HepG2 (cell line): Measurements from ENCODE around the gene SLC16A1.

Experiments
- ISX ChIP-seq: sonication (generic); formaldehyde crosslinking; conservative IDR thresholded peaks from 2 replicates; pipeline ENCODE4 v1.5.0; 2020; ENCODE audit warnings: missing genetic modification reagents
- KAT8 ChIP-seq: IDR thresholded peaks from 2 replicates; pipeline ENCODE4 v1.6.1; 2016; ENCODE audit warnings: missing genetic modification reagents, missing compliant biosample characterization
- MAX ChIP-seq: IDR thresholded peaks from 2 replicates; pipeline ENCODE4 v1.6.1; 2012; ENCODE audit warnings: inconsistent platforms
- NPAS2 ChIP-seq: sonication (generic); formaldehyde crosslinking; IDR thresholded peaks from 2 replicates; pipeline ENCODE4 v1.8.0; 2022; ENCODE audit warnings: mild to moderate bottlenecking, missing genetic modification reagents, borderline replicate concordance
- ZBTB40 ChIP-seq, 2 experiments: fragments of 450-650 bp in 1 of 2; sonication (generic) in 1 of 2; formaldehyde crosslinking in 1 of 2; IDR thresholded peaks; 2 replicates each; pipeline versions ENCODE4 v1.6.1 to v1.8.0; 2016 to 2022; ENCODE audit warnings: antibody characterized with exemption in 1 of 2, mild to moderate bottlenecking in 1 of 2, missing genetic modification reagents in 1 of 2
- TF ChIP-seq, protein P1 (sequence below), 2 experiments: IDR thresholded peaks; 2 replicates each; pipeline ENCODE4 v1.6.1; 2011 to 2012; ENCODE audit warnings: low read length in 2 of 2, borderline replicate concordance in 1 of 2, low read depth in 1 of 2, mild to moderate bottlenecking in 1 of 2, moderate library complexity in 1 of 2

DNA sequence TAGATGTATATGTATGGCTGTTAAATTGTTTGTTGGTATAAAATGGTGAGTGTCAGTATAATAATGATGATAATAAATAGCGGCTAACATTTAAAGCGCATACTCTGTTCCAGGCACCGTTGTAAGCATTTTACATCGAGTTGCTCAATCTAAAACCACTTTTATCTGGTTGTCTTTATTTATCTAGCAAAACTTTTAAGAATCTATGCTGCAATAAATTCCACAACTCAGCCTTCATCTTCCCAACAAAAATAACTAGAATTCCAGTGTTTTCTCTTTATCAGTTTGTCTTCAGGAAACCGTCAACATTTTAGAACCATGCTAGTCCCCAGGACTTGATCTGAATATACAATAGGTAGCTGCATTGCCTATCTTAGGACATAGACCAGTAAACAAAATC is 19.3 kb upstream of the SLC16A1 start:
- TF ChIP-seq MAX = no peak
- no peak for TF ChIP-seq KAT8
- no peak for TF ChIP-seq ZBTB40 (IDR thresholded peaks at IDR 0.05)
- no peak for TF ChIP-seq ZBTB40 (CRISPR knock-in tag; IDR thresholded peaks at IDR 0.05)
- no peak for TF ChIP-seq NPAS2 (CRISPR knock-in tag)
- TF ChIP-seq, protein P1, sequence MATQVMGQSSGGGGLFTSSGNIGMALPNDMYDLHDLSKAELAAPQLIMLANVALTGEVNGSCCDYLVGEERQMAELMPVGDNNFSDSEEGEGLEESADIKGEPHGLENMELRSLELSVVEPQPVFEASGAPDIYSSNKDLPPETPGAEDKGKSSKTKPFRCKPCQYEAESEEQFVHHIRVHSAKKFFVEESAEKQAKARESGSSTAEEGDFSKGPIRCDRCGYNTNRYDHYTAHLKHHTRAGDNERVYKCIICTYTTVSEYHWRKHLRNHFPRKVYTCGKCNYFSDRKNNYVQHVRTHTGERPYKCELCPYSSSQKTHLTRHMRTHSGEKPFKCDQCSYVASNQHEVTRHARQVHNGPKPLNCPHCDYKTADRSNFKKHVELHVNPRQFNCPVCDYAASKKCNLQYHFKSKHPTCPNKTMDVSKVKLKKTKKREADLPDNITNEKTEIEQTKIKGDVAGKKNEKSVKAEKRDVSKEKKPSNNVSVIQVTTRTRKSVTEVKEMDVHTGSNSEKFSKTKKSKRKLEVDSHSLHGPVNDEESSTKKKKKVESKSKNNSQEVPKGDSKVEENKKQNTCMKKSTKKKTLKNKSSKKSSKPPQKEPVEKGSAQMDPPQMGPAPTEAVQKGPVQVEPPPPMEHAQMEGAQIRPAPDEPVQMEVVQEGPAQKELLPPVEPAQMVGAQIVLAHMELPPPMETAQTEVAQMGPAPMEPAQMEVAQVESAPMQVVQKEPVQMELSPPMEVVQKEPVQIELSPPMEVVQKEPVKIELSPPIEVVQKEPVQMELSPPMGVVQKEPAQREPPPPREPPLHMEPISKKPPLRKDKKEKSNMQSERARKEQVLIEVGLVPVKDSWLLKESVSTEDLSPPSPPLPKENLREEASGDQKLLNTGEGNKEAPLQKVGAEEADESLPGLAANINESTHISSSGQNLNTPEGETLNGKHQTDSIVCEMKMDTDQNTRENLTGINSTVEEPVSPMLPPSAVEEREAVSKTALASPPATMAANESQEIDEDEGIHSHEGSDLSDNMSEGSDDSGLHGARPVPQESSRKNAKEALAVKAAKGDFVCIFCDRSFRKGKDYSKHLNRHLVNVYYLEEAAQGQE (IDR thresholded peaks at IDR 0.05; ENCODE audit: borderline replicate concordance in 1 of 2, low read depth in 1 of 2, low read length in 2 of 2) = no peak
- no peak for TF ChIP-seq ISX
